ENCODE measurements around the gene IGFBP5.

The IGFBP5 gene, protein sequence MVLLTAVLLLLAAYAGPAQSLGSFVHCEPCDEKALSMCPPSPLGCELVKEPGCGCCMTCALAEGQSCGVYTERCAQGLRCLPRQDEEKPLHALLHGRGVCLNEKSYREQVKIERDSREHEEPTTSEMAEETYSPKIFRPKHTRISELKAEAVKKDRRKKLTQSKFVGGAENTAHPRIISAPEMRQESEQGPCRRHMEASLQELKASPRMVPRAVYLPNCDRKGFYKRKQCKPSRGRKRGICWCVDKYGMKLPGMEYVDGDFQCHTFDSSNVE

GRCh38 chr2:216695401-216695821, at the start of gene IGFBP5:
Gene IGFBP5, minus strand, starts transcription at chr2:216695549. Its CDS starts 774 bp downstream, at chr2:216694775.
- Mint-ChIP-seq H3K36me3 (no peaks in the 10 kb centered on the region), H3K27me3 (no peaks in the 10 kb centered on the region), H3K27ac (no peak within 1 kb of the TSS), H3K4me3 (no peak within 1 kb of the TSS), H3K9me3 (no peaks in the 10 kb centered on the region), H3K4me1 (peaks cover 36% of the 10 kb centered on the region)
- CTCF ChIA-PET = interaction anchor here (1.1 kb wide), 1 partner anchor 12 kb away, joined by 3 read pairs; no protein-coding TSS in a partner anchor
- DNase-seq = no peak

GRCh38 chr2:216743781-216744180, 48.4 kb upstream of the IGFBP5 start:
- CTCF ChIA-PET = no interaction called here
- H3K9me3 Mint-ChIP-seq = no peaks in the 10 kb centered on the region

DNA sequence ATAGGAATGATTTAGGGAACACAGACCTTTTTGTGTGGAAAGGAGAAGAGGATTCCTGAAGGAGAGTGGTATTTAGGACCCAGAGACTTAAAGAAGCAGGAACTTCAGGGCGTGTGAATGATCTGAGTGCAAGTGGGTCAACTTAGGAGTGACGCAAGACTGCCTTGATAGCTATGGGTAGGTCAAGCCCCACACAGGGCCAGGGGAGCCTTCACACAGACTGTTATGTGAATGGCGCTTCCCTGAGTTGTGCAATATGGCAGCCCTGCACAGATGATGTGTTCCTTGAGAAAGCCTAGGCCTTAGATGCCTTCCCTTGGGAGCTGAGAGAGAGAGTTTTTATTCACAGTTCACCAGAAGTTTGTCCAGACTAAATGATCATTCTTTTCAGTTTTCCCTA, 47.1 kb upstream of the IGFBP5 start:
- H3K27me3 Mint-ChIP-seq = peaks cover 43% of the 10 kb centered on the region
- CTCF ChIA-PET = no interaction called here
- no peak for DNase-seq
- no peaks in the 10 kb centered on the region for H3K36me3 Mint-ChIP-seq
- H3K9me3 Mint-ChIP-seq = no peaks in the 10 kb centered on the region
- H3K4me3 Mint-ChIP-seq = no peak overlapping the region
- H3K27ac Mint-ChIP-seq = no peak overlapping the region
- no peaks in the 10 kb centered on the region for H3K4me1 Mint-ChIP-seq

More at GRCh38 chr2:216743781-216744180, 48.4 kb upstream of the IGFBP5 start:
- H3K4me1 Mint-ChIP-seq = no peaks in the 10 kb centered on the region
- H3K27ac Mint-ChIP-seq = no peak overlapping the region
- no peak overlapping the region for H3K4me3 Mint-ChIP-seq
- no peaks in the 10 kb centered on the region for H3K36me3 Mint-ChIP-seq
- DNase-seq = no peak
- peaks cover 43% of the 10 kb centered on the region for H3K27me3 Mint-ChIP-seq

GRCh38 chr2:216741223-216741593, 45.9 kb upstream of the IGFBP5 start:
- Mint-ChIP-seq H3K4me3 (no peak overlapping the region), H3K9me3 (no peaks in the 10 kb centered on the region), H3K4me1 (no peaks in the 10 kb centered on the region), H3K27ac (no peak overlapping the region), H3K27me3 (peaks cover 44% of the 10 kb centered on the region), H3K36me3 (no peaks in the 10 kb centered on the region)
- no peak for DNase-seq
- CTCF ChIA-PET = no interaction called here

DNA sequence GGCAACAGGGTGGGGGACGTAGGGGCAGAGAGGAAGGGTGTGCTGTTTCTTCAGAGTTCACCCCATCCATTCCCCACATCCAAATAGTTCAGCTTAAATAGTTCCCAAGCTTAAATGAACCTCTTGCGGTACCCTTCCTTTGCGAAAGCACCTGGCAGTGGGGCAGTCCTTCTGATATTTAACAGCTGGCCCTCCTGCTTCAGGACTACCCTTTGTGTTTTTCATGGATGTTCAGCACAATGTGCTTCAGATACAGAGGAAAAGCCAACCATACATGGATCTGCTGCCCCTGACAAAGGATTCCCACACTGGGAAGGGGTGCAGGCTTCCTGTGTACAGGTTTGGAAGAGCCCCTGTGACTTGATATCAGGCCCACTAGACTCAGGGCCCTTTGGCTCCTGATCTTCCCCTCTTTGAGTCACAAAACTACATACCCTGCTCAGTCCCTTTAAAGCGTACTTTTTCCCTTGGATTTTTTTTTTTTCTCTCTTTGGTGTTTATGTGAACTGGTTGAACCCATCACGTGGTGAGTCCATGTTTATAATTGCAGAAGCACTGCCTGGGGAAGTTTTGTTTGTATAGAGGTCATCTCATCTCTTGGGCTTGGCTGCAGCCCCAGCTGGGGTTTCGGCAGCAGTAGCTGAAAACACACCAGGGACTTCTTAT, 45.3 kb upstream of the IGFBP5 start:
- Mint-ChIP-seq H3K9me3 (no peaks in the 10 kb centered on the region), H3K4me3 (no peak overlapping the region), H3K27ac (no peak overlapping the region), H3K4me1 (no peaks in the 10 kb centered on the region), H3K27me3 (peaks cover 42% of the 10 kb centered on the region), H3K36me3 (no peaks in the 10 kb centered on the region)
- no peak for DNase-seq
- CTCF ChIA-PET = no interaction called here

GRCh38 chr2:216739035-216739434, 43.7 kb upstream of the IGFBP5 start:
- H3K27me3 Mint-ChIP-seq = peaks cover 35% of the 10 kb centered on the region
- no peaks in the 10 kb centered on the region for H3K36me3 Mint-ChIP-seq
- no peaks in the 10 kb centered on the region for H3K9me3 Mint-ChIP-seq
- CTCF ChIA-PET = no interaction called here
- no peak overlapping the region for H3K4me3 Mint-ChIP-seq
- no peak for DNase-seq
- no peak overlapping the region for H3K27ac Mint-ChIP-seq
- H3K4me1 Mint-ChIP-seq = no peaks in the 10 kb centered on the region

DNA sequence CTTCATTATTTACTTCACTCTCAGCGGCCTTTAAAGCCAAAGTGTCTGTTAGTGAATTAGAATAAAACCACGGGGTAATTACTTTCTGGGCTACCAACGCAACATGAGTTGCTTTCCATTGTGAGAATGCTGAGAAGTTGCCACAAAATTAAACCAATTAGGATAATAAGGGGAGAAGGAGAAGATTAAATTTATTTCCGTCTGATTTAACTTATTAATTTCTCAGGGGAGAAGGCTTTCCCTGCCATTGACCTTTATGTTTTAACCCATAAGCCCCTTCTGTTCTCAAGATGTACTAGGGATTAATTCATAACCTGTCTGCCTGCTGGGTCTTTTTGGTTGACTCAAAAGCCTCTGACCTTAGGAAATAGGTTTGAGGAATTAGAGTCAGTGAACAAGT, 42.3 kb upstream of the IGFBP5 start:
- Mint-ChIP-seq H3K4me1 (no peaks in the 10 kb centered on the region), H3K27me3 (peaks cover 31% of the 10 kb centered on the region), H3K27ac (no peak overlapping the region), H3K4me3 (no peak overlapping the region), H3K9me3 (no peaks in the 10 kb centered on the region), H3K36me3 (no peaks in the 10 kb centered on the region)
- CTCF ChIA-PET = no interaction called here
- no peak for DNase-seq

DNA sequence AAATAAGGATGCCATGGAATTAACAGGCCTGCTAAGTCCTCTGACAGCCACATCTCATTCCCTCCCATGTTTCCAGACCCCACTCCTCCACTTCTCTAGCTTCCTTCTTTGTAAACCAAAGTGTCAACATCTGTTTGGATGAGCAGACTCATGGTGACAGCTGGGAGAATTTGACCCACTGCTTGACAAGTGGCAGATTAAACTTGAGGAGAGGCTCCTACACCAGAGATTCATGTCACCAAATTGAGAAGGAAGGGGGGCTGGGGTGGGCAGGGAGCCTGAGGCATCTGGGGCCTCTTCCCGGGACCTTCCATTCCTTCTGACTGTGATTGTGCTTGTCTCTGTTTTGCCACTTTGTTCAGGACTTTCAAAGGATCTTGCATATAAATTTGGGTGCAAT, 41.0 kb upstream of the IGFBP5 start:
- CTCF ChIA-PET = no interaction called here
- Mint-ChIP-seq H3K4me1 (no peaks in the 10 kb centered on the region), H3K9me3 (no peaks in the 10 kb centered on the region), H3K27ac (no peak overlapping the region), H3K27me3 (peaks cover 32% of the 10 kb centered on the region), H3K36me3 (no peaks in the 10 kb centered on the region), H3K4me3 (no peak overlapping the region)
- no peak for DNase-seq

GRCh38 chr2:216735668-216736067, 40.3 kb upstream of the IGFBP5 start:
- CTCF ChIA-PET = interaction anchor here (0.6 kb wide), 1 partner anchor 10 kb away, joined by 3 read pairs; no protein-coding TSS in a partner anchor
- H3K4me3 Mint-ChIP-seq = no peak overlapping the region
- H3K27ac Mint-ChIP-seq = no peak overlapping the region
- peaks cover 29% of the 10 kb centered on the region for H3K27me3 Mint-ChIP-seq
- no peaks in the 10 kb centered on the region for H3K36me3 Mint-ChIP-seq
- H3K9me3 Mint-ChIP-seq = no peaks in the 10 kb centered on the region
- DNase-seq = no peak
- no peaks in the 10 kb centered on the region for H3K4me1 Mint-ChIP-seq

DNA sequence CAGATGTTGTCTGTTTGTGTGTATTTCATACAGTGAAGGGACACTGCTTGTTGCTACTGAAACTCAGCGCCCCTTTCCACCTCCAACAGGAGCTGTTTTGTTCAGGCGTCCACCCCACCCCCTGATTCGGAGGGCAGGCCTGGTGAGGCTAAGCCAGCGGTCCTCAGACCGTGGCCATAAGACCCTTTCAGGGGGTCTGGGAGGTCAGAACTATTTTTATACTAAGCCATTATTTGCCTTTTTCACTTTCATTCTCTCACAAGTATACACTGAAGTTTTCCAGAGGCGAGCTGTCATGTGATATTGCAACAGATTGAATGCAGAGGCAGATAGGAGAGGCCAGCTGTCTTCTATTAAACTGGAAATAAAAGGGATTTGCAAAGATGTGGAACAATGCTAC, 39.7 kb upstream of the IGFBP5 start:
- H3K4me1 Mint-ChIP-seq = no peaks in the 10 kb centered on the region
- no peak overlapping the region for H3K4me3 Mint-ChIP-seq
- CTCF ChIA-PET = interaction anchor here (0.6 kb wide), 1 partner anchor 11 kb away, joined by 3 read pairs; no protein-coding TSS in a partner anchor
- no peaks in the 10 kb centered on the region for H3K9me3 Mint-ChIP-seq
- H3K27ac Mint-ChIP-seq = no peak overlapping the region
- DNase-seq = no peak
- H3K27me3 Mint-ChIP-seq = peaks cover 23% of the 10 kb centered on the region
- H3K36me3 Mint-ChIP-seq = no peaks in the 10 kb centered on the region

GRCh38 chr2:216733046-216733445, 37.7 kb upstream of the IGFBP5 start:
- Mint-ChIP-seq H3K4me1 (no peaks in the 10 kb centered on the region), H3K9me3 (no peaks in the 10 kb centered on the region), H3K36me3 (no peaks in the 10 kb centered on the region), H3K27me3 (peaks cover 24% of the 10 kb centered on the region), H3K27ac (no peak overlapping the region), H3K4me3 (no peak overlapping the region)
- CTCF ChIA-PET = no interaction called here
- DNase-seq = no peak

- DNase-seq = no peak
- Mint-ChIP-seq H3K4me3 (no peak overlapping the region), H3K4me1 (no peaks in the 10 kb centered on the region), H3K36me3 (no peaks in the 10 kb centered on the region), H3K27ac (no peak overlapping the region), H3K27me3 (peaks cover 24% of the 10 kb centered on the region), H3K9me3 (no peaks in the 10 kb centered on the region)
- CTCF ChIA-PET = no interaction called here
These were observed 37.0 kb upstream of the IGFBP5 start for GRCh38 chr2:216732334-216732733.

- Mint-ChIP-seq H3K27ac (no peak overlapping the region), H3K4me1 (no peaks in the 10 kb centered on the region), H3K27me3 (peaks cover 17% of the 10 kb centered on the region), H3K9me3 (no peaks in the 10 kb centered on the region), H3K4me3 (no peak overlapping the region), H3K36me3 (no peaks in the 10 kb centered on the region)
- DNase-seq = no peak
- CTCF ChIA-PET = no interaction called here
These were observed 36.1 kb upstream of the IGFBP5 start for GRCh38 chr2:216731465-216731864.

- H3K4me1 Mint-ChIP-seq = no peaks in the 10 kb centered on the region
- H3K27me3 Mint-ChIP-seq = peaks cover 17% of the 10 kb centered on the region
- H3K4me3 Mint-ChIP-seq = no peak overlapping the region
- H3K27ac Mint-ChIP-seq = no peak overlapping the region
- H3K36me3 Mint-ChIP-seq = no peaks in the 10 kb centered on the region
- CTCF ChIA-PET = no interaction called here
- DNase-seq = no peak
- H3K9me3 Mint-ChIP-seq = no peaks in the 10 kb centered on the region
These were observed 35.5 kb upstream of the IGFBP5 start for GRCh38 chr2:216730871-216731270.
